Ovary (tissue), 3 donors: ENCODE measurements around the gene SRD5A3.
"Not testable (repeated sequence)": the region's sequence is repeated elsewhere in the genome, so short reads cannot be mapped to it uniquely, and the experiment has no call there.

Experiments used
- POLR2A ChIP-seq: fragments of 450-650 bp; IDR thresholded peaks from one replicate; pipeline ENCODE4 v1.6.1; 2017; ENCODE audit warnings: antibody characterized with exemption, mild to moderate bottlenecking, moderate library complexity
- TF ChIP-seq, protein P1 (sequence below), 3 donors: fragments of 450-650 bp in 2 of 3; fragments of 200-600 bp in 1 of 3; IDR thresholded peaks; one replicate each; pipeline versions ENCODE4 v1.5.1 to v1.8.0; 2016 to 2022; ENCODE audit warnings: antibody characterized with exemption in 3 of 3, mild to moderate bottlenecking in 1 of 3
- donor health status: DM: no; HTN: no; CAD: no.

DNA sequence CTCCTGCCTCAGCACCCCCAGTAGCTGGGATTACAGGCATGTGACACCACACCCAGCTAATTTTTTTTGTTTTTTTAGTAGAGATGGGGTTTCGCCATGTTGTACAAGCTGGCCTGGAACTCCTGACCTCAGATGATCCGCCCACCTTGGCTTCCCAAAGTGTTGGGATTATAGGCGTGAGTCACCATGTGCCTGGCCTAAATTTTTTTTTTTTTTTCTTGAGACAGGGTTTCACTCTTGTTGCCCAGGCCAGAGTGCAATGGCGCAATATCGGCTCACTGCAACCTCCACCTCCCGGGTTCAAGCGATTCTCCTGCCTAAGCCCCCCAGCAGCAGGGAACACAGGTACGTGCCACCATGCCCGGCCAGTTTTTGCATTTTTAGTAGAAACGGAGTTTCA lies 4.8 kb downstream of the SRD5A3 start:
- TF ChIP-seq, protein P1, sequence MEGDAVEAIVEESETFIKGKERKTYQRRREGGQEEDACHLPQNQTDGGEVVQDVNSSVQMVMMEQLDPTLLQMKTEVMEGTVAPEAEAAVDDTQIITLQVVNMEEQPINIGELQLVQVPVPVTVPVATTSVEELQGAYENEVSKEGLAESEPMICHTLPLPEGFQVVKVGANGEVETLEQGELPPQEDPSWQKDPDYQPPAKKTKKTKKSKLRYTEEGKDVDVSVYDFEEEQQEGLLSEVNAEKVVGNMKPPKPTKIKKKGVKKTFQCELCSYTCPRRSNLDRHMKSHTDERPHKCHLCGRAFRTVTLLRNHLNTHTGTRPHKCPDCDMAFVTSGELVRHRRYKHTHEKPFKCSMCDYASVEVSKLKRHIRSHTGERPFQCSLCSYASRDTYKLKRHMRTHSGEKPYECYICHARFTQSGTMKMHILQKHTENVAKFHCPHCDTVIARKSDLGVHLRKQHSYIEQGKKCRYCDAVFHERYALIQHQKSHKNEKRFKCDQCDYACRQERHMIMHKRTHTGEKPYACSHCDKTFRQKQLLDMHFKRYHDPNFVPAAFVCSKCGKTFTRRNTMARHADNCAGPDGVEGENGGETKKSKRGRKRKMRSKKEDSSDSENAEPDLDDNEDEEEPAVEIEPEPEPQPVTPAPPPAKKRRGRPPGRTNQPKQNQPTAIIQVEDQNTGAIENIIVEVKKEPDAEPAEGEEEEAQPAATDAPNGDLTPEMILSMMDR (IDR thresholded peaks at IDR 0.05) = not testable (repeated sequence)
- TF ChIP-seq POLR2A = not testable (repeated sequence)
